Measurements from ENCODE around the gene PA2G4.

DNA sequence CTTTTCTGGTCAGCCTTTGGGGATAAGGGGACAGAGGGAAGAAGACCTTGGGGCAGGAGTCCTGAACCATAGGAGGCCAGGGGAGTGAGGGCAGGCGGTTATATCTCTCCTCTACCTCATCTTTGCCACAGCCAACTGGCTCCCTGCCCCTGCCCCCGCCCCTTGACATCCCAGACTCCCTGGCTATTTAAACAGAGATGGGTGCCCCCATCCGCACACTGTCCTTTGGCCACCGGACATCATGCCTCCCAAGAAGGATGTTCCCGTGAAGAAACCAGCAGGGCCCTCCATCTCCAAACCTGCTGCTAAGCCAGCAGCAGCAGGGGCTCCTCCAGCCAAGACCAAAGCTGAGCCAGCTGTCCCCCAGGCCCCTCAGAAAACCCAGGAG is 49.3 kb downstream of the PA2G4 start:
- TF ChIP-seq, protein P1, sequence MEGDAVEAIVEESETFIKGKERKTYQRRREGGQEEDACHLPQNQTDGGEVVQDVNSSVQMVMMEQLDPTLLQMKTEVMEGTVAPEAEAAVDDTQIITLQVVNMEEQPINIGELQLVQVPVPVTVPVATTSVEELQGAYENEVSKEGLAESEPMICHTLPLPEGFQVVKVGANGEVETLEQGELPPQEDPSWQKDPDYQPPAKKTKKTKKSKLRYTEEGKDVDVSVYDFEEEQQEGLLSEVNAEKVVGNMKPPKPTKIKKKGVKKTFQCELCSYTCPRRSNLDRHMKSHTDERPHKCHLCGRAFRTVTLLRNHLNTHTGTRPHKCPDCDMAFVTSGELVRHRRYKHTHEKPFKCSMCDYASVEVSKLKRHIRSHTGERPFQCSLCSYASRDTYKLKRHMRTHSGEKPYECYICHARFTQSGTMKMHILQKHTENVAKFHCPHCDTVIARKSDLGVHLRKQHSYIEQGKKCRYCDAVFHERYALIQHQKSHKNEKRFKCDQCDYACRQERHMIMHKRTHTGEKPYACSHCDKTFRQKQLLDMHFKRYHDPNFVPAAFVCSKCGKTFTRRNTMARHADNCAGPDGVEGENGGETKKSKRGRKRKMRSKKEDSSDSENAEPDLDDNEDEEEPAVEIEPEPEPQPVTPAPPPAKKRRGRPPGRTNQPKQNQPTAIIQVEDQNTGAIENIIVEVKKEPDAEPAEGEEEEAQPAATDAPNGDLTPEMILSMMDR (IDR thresholded peaks at IDR 0.05), result no peak
- no peak for TF ChIP-seq EP300 (IDR thresholded peaks at IDR 0.05)

All from tibial nerve (tissue), 4 donors.